ENCODE data around the gene AKR1B15. TPM values are rescaled to one million over a fixed set of nuclear protein-coding genes. Genes with fewer than 3 reads are reported as not detected.
A peak's percentile ranks its signal among the peaks of the same experiment; 100 is the strongest.

Gene AKR1B15
- total and polyA plus RNA-seq, 2 donors (not counting 3 experiments of a cell fraction or from before 2014, with no cell fraction given): not detected

DNA sequence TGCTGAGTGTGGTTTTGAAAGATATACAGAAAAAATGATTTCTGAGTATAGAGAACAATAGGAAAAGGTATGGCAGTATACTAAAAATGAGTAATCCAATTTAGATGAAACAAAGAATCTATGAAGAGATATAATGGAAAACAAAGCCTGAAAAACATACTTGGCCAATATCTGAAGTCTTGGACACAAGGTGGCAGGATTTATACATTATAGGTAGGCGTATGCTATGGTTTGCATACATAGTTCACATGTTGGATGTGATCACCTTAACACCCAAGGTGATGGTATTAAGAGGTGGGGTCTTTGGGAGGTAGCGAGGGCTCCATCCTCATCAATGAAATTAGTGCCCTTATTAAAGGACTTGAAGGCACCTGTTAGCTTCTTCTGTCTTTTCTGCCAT lies 63.3 kb downstream of the AKR1B15 start:
- no TSS peak for BruUV-seq (replicated peaks)
- H4K20me1 ChIP-seq (replicated peaks; ENCODE audit: control insufficient read depth, extremely low read depth, insufficient read depth, low read length): no peaks in the 10 kb centered on the region
- peaks cover 24% of the 10 kb centered on the region for H3K4me1 ChIP-seq (ENCODE audit: control insufficient read depth, extremely low read depth, insufficient read depth, low read length)
- no peaks in the 10 kb centered on the region for H3K36me3 ChIP-seq (ENCODE audit: control insufficient read depth in 2 of 2, extremely low read depth in 1 of 2, insufficient read depth in 2 of 2, low read length in 2 of 2)
- ChIA-PET CTCF (interaction anchor here (0.8 to 5.3 kb wide), 10 partner anchors 10 to 180 kb away, joined by 3 to 53 read pairs (median 4); partner anchors contain the start of genes AKR1B1 and BPGM), POLR2A (no interaction called here)
- H3K9ac ChIP-seq (replicated peaks; ENCODE audit: extremely low read depth, insufficient read depth, low read length): no peak overlapping the region
- dilution Hi-C loops (cut with MboI; ENCODE audit: extremely low pct_ligation_motif_present, low sequenced_read_pairs): no loop called here
- intact Hi-C loops (cut with micrococcal nuclease): loop anchor here (2.0 to 5.0 kb wide), 3 partner anchors 167 to 560 kb away; partner anchors contain the start of genes CALD1 and CYREN
- no peaks in the 10 kb centered on the region for H3K79me2 ChIP-seq (ENCODE audit: control insufficient read depth, insufficient read depth, low read length)
- no peaks in the 10 kb centered on the region for H3K27me3 ChIP-seq (ENCODE audit: control insufficient read depth in 2 of 2, insufficient read depth in 2 of 2, low read length in 2 of 2)
- H3K27ac ChIP-seq (ENCODE audit: insufficient read depth, low read depth, low read length): no peak overlapping the region
- no peak overlapping the region for H3K4me2 ChIP-seq (ENCODE audit: insufficient read depth, low read length)
- DNase-seq (ENCODE audit: low read depth, low spot score) (peak; percentile 24), FAIRE-seq (no peak)
- no peak overlapping the region for H2AFZ ChIP-seq (ENCODE audit: low read depth, low read length)
- H3K9me1 ChIP-seq (replicated peaks; ENCODE audit: control insufficient read depth, extremely low read depth, insufficient read depth, low read length): no peaks in the 10 kb centered on the region
- TF ChIP-seq FOS (IDR thresholded peaks at IDR 0.05; ENCODE audit: borderline replicate concordance, insufficient read depth, low read length): no peak
- TF ChIP-seq, protein P1, sequence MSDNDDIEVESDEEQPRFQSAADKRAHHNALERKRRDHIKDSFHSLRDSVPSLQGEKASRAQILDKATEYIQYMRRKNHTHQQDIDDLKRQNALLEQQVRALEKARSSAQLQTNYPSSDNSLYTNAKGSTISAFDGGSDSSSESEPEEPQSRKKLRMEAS (IDR thresholded peaks at IDR 0.05; ENCODE audit: insufficient read depth, insufficient read length): no peak
- no peak for TF ChIP-seq POLR2A (IDR thresholded peaks at IDR 0.05; ENCODE audit: low read depth, low read length)
- no peaks in the 10 kb centered on the region for H3K9me3 ChIP-seq (replicated peaks; ENCODE audit: control insufficient read depth, insufficient read depth, low read length)
- H3K4me3 ChIP-seq (replicated peaks in 1 of 3; ENCODE audit: insufficient read depth in 1 of 3, low read depth in 1 of 3, low read length in 3 of 3): no peak overlapping the region

DNA sequence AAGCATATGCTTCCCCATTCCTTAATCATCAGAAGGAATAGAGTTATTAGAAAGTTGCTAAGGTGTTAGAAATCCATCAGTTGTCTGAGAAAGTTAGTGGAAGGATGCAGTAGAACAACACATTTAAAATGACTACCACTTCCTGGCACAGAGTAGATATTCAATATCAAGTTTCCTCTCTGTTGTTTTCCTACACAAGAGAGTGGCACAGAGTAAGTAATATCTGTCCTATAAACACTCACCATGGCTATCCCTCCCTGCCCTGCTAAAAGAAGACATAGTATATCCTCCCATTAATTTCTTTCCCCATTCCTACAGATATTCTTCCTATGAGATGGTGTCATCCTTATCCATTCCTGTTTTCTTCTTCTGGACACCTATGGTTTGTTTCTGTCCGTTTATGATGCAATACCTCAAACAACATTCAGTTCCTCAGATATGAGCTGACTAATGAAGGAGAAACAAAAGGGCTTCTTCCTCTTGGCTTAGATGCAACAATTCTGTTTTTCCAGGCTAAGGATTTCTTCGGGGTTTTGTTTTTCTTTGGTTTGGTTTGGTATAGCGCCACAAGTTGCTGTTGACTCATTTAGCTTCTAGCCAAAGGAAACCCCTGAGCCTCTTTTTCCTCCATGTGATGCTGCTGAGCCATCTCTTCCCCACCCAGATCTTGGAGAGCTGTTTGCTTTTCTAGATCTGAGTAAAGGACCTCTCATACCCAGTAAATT lies 64.9 kb downstream of the AKR1B15 start:
- peak overlapping the region; percentile 77 for H3K4me2 ChIP-seq (ENCODE audit: insufficient read depth, low read length)
- H3K9me3 ChIP-seq (replicated peaks; ENCODE audit: control insufficient read depth, insufficient read depth, low read length): no peaks in the 10 kb centered on the region
- H3K79me2 ChIP-seq (ENCODE audit: control insufficient read depth, insufficient read depth, low read length): no peaks in the 10 kb centered on the region
- peak; percentile 99 for DNase-seq (ENCODE audit: low read depth, low spot score)
- no TSS peak for BruUV-seq (replicated peaks)
- H4K20me1 ChIP-seq (replicated peaks; ENCODE audit: control insufficient read depth, extremely low read depth, insufficient read depth, low read length): no peaks in the 10 kb centered on the region
- intact Hi-C loops (cut with micrococcal nuclease) (loop anchor here (1.0 to 5.0 kb wide), 7 partner anchors 18 to 559 kb away; partner anchors contain the start of genes BPGM, CALD1 and CYREN), dilution Hi-C loops (cut with MboI; ENCODE audit: extremely low pct_ligation_motif_present, low sequenced_read_pairs) (no loop called here)
- FAIRE-seq: peak; percentile 93
- peak overlapping the region in 1 of 3 experiments; percentile 3 for H3K4me3 ChIP-seq (replicated peaks in 1 of 3; ENCODE audit: insufficient read depth in 1 of 3, low read depth in 1 of 3, low read length in 3 of 3)
- H3K27ac ChIP-seq (ENCODE audit: insufficient read depth, low read depth, low read length): peak overlapping the region; percentile 85
- H3K9me1 ChIP-seq (replicated peaks; ENCODE audit: control insufficient read depth, extremely low read depth, insufficient read depth, low read length): no peaks in the 10 kb centered on the region
- ChIA-PET POLR2A (interaction anchor here (0.8 kb wide), 1 partner anchor 34 kb away, joined by 3 read pairs; no protein-coding TSS in a partner anchor), CTCF (interaction anchor here (0.8 to 5.3 kb wide), 7 partner anchors 8 to 181 kb away, joined by 3 to 53 read pairs (median 3); no protein-coding TSS in a partner anchor)
- H3K27me3 ChIP-seq (ENCODE audit: control insufficient read depth in 2 of 2, insufficient read depth in 2 of 2, low read length in 2 of 2): no peaks in the 10 kb centered on the region
- TF ChIP-seq, protein P2, sequence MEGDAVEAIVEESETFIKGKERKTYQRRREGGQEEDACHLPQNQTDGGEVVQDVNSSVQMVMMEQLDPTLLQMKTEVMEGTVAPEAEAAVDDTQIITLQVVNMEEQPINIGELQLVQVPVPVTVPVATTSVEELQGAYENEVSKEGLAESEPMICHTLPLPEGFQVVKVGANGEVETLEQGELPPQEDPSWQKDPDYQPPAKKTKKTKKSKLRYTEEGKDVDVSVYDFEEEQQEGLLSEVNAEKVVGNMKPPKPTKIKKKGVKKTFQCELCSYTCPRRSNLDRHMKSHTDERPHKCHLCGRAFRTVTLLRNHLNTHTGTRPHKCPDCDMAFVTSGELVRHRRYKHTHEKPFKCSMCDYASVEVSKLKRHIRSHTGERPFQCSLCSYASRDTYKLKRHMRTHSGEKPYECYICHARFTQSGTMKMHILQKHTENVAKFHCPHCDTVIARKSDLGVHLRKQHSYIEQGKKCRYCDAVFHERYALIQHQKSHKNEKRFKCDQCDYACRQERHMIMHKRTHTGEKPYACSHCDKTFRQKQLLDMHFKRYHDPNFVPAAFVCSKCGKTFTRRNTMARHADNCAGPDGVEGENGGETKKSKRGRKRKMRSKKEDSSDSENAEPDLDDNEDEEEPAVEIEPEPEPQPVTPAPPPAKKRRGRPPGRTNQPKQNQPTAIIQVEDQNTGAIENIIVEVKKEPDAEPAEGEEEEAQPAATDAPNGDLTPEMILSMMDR (IDR thresholded peaks at IDR 0.05; ENCODE audit: extremely low read depth in 1 of 2, insufficient read depth in 1 of 2, low read depth in 1 of 2, low read length in 2 of 2): no peak
- TF ChIP-seq, protein P1 (IDR thresholded peaks at IDR 0.05; ENCODE audit: insufficient read depth, insufficient read length): no peak
- TF ChIP-seq MYC (IDR thresholded peaks at IDR 0.05; ENCODE audit: low read depth, low read length): no peak
- TF ChIP-seq EZH2 (IDR thresholded peaks at IDR 0.05; ENCODE audit: borderline replicate concordance, low read depth, low read length, severe bottlenecking): no peak
- peak; percentile 96 for TF ChIP-seq FOS (IDR thresholded peaks at IDR 0.05; ENCODE audit: borderline replicate concordance, insufficient read depth, low read length)
- peak; percentile 85 for TF ChIP-seq JUN (IDR thresholded peaks at IDR 0.05; ENCODE audit: borderline replicate concordance, insufficient read depth, insufficient read length, low read depth)
- TF ChIP-seq GATA2 (IDR thresholded peaks at IDR 0.05; ENCODE audit: insufficient read depth, insufficient read length, low read depth, low read length): peak; percentile 84
- TF ChIP-seq POLR2AphosphoS5 (IDR thresholded peaks at IDR 0.05; ENCODE audit: insufficient read depth, low read depth, low read length): peak; percentile 87
- peak; percentile 64 for TF ChIP-seq POLR2A (IDR thresholded peaks at IDR 0.05; ENCODE audit: low read depth, low read length)
- peak overlapping the region; percentile 15 for H2AFZ ChIP-seq (ENCODE audit: low read depth, low read length)
- peak overlapping the region; percentile 68 for H3K9ac ChIP-seq (replicated peaks; ENCODE audit: extremely low read depth, insufficient read depth, low read length)
- no peaks in the 10 kb centered on the region for H3K36me3 ChIP-seq (ENCODE audit: control insufficient read depth in 2 of 2, extremely low read depth in 1 of 2, insufficient read depth in 2 of 2, low read length in 2 of 2)
- H3K4me1 ChIP-seq (ENCODE audit: control insufficient read depth, extremely low read depth, insufficient read depth, low read length): peaks cover 28% of the 10 kb centered on the region
